ENCODE data around the gene CECR2.

Gene CECR2

DNA sequence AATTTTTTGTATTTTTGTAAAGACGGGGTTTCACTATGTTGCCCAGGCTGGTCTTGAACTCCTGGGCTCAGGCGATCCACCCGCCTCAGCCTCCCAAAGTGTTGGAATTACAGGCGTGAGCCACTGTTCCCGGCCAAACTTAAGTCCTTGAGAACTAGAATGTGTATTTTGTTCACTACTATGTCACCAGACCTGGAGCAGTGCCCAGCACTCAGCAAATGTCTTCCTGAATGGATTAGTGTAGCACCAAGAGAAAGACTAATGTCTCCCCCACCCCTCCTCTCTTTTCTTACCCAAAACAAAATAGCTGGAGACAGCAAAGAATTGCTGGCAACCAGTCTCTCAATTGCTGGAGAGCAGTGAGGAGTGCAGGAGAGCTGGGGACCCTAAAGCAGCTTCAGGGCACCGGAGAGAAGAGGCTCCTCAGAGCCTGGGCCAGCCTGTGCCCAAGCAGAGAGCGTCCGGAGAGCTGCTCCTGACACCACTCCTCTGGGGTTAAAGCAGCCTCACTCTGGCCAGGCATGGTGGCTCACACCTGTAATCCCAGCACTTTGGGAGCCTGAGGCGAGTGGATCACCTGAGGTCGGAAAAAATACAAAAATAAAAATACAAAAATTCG, 209.0 kb downstream of the CECR2 start:
- no peak for DNase-seq

DNA sequence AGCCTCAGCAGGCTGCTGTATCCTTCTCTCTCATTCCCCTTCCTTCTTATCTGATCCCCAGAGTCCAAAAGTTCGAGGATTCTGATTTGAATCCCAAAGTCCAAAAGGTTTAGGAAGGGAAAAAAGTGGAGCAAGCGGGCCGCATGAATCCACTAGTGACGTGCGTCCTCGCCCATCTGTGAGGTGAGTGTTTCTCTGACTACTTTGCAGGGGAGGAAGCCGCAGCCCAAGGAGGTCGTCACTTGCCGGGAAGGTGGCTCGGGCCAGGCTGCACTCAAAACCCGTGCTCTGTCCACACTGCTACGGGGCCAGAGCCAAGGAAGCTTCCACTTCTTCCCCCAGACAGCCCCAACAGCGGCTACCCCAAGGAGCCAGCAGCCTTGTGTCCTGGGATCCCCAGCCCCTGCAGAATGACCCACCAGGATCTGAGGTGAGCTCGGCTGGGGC, 210.3 kb downstream of the CECR2 start:
- DNase-seq, result no peak

DNA sequence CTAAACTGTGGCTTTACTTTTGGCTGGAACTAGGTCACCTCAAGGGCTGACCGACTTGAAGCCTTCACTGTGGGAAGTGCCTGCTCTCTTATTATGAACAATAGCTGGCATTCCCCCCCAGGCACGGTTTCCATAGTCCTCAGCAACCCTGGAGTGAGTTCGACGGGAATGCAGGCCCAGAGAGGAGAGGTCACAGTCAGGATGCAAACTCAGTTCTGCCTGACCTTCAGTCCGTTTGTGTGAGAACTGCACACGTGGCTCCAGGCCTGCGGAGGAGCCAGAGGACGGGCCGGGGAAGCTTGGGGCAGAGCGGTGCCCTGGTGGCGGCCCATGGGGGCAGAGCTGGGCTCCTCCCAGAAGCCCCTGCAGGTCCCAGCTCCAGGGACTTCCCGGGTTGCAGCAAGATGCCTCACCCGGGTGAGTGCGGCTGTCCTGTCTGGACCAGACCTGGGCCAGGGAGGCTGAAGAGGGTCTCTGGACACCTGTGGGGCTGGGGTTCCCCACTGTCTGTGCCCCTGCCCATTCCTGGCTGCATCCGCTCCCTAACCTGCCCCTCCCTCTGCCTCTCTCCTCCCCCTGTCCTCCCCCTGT, 211.3 kb downstream of the CECR2 start:
- DNase-seq, result no peak

DNA sequence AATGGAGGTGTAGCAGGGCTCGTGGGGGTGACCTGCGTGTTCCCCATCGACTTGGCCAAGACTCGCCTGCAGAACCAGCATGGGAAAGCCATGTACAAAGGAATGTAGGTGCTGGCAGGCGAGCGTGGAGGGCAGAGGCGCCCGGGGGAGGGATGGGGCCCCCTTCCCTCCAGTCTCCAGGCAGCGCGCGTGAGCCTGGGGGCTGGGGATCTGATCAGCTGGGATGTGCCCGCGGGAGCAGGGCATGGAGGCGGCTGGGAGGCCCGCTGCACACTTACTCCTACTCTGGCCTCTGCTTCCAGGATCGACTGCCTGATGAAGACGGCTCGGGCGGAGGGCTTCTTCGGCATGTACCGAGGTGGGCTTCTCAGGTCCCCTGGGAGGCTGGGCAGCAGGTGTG, 211.8 kb downstream of the CECR2 start:
- no peak for DNase-seq

DNA sequence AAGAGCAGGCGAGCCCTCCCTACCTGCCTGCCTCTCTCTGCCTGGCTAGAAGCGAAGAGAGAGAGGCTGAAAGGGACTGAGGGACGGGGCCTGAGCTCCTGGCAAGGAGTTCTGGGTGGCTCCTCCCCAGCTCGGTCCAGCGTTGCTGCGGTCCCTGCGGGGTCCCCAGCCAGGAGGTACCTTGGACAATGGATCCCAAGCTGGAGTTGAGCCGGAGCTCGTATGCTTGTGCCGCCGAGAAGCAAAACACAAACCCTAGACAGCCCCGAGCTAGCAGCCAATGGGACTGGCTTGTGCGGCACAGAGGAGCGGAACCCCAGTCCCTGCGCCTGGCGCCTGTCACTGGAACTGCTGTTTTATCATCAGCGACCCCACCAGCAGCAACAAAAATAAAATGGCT, 212.4 kb downstream of the CECR2 start:
- DNase-seq, result no peak

DNA sequence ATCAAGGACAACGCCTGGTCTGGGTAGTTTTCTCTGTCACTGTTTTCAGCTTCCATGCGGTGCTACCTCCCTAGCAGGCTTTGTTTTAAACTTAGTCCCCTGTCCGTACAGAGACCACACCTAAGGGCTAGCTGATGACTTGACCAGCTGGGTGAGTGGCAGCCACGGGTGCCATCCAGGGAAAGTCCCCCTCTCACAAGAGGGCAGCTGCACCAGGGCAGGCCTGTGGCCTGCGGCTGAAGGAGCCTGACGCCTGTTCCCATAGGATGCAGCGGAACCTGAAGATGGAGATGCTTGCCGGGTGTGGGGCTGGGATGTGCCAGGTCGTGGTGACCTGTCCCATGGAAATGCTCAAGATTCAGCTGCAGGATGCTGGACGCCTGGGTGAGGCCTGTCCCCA, 213.9 kb downstream of the CECR2 start:
- DNase-seq, result no peak

DNA sequence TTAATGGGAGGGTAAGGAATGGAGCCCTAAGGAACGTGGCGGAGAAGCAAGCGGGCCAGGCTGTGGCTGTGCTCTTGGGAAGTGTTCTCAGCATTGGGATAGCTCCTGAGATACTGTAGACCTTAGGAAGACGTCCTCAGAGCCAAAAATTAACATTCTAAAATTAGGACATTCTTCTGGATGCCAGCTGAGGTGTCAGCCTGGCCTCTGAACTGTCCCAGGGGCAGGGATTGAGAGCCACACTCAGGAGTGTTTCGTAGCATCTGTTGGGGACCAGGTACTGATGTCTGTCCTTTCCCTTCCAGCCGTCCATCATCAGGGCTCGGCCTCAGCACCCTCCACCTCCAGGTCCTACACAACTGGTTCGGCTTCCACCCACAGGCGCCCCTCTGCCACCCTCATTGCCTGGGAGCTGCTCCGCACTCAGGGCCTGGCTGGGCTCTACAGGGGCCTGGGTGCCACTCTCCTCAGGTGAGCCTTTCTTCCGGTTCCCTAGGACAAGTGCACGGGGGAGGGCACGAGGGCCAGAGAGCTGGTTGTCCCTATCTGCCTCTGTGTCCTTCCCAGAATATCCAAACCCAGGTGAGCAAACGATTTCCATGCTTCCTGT, 217.7 kb downstream of the CECR2 start:
- DNase-seq, result no peak

DNA sequence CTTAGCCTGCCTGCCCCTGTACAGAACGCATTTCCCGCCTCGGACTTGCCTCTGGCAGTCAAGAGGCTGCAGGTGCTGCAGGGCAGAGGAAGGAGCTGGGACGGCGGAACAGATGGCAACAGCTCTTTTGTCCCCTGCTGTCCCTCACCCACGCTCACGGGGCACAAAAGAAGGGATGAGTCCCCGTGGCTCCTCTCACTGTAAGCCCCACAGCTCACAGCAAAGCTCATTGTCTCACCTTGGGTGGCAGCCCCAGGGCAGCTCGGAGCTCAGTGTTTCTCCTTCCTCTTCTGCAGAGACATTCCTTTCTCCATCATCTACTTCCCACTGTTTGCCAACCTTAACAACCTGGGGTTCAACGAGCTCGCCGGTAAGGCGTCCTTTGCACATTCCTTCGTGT, 218.4 kb downstream of the CECR2 start:
- no peak for DNase-seq

DNA sequence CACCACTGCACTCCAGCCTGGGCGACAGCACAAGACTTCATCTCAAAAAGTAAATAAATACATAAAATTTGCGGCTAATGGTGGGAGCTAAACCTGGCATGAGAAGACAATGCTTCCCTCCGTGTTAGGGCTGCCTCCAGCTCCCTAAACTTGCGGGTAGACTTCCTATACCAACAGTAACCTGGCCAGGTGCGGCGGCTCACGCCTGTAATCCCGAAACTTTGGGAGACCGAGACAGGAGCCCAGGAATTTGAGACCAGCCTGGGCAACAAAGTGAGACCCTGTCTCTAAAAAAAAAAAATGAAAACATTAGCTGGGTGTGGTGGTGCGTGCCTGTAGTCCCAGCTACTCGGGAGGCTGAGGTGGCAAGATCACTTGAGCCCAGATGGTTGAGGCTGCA, 219.3 kb downstream of the CECR2 start:
- DNase-seq, result no peak

DNA sequence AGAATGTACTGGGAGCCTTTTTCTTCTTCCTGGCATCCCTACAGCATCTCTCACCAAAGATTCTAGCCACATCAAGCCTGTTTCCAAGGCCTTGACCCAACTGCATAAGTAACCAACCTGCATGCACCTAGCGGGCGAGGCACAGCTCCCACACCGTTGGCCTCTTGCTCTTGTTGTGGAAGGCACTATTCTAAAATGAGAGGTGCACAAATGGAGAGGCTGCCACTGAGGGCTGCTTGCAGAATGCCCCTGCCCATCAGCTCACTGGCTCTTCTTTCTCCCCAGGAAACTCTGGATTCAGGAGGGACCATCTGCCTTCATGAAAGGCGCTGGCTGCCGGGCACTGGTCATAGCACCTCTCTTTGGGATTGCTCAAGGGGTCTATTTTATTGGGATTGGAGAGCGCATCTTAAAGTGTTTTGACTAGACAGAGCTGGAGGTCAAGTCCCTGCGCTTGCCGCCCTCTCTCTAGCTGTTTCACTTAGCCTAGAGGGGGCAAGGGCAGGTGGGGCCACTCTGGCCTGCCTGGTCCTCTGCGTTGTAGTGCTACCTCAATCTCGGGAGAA, 220.6 kb downstream of the CECR2 start:
- DNase-seq, result no peak

DNA sequence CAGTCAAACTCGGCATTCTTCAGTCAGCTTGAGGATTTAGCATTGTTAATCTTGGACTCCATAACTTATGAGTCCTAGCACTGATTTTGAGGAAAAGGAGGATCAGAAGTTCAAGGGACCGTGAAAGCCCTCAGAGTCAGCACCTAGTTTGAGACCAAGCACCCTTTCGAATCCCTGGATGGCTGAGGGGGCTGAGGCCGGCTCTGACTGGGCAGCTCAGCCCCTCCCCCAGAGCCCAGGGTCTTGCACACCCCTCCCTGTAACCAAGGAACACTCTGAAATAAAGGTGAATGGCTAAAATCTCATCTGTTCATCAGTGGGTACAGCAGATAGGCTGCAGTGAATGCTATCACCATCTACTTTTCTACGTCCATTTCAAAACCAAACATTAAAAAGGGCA, 221.3 kb downstream of the CECR2 start:
- no peak for DNase-seq

DNA sequence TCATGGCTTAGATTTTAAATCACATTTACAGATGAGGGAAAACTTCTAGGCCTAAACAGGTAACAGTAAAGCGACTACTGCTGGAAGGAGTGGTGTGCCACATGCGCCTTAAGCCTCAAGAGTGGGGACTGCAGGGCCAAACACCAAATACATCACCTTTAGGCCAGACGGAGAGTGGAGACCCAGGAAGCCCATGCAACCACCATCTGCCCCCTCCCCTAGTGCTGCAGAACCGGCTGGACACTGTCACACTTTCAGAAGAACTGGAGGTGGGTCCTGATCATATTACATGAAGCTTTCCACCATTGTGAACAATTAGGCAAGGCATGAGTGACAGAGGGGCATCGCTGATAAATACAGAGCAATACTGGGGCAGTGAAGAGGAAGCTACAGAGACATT, 222.9 kb downstream of the CECR2 start:
- no peak for DNase-seq

DNA sequence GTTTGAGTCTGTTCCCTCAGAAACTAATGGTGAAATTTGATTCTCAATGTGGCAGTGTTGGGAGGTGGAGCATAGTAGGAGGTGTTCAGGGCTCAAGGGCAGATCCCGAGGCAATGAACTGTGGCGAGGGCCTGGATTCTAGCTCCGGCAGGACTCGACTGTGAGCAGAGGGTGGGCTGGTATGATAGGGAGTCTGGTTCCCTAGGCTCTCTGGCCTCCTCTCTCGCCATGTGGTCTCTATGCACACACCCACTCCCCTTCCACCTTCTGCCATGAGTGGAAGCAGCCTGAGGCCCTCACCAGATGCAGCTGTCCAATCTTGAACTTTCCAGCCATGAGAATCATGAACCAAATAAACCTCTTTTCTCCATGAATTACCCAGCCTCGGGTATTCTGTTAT, 227.0 kb downstream of the CECR2 start:
- no peak for DNase-seq

DNA sequence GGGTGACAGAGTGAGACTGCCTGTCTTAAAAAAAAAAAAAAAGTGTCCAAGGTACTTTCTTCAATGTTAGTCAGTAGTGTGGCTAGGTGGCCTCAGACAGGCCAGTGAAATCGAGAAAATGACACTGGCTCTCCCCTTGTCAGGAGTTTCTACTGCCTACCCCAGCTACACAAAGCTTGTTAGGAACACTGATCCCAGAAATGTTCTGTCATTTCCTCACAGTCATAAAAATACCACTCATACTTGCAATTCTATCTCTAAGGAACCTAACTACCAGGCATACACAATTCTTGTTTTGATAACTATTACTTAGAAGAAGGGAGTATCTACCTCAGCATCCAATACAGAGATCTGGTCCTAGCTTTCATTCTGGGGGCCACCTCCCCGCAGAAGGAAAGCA, 228.0 kb downstream of the CECR2 start:
- no peak for DNase-seq

DNA sequence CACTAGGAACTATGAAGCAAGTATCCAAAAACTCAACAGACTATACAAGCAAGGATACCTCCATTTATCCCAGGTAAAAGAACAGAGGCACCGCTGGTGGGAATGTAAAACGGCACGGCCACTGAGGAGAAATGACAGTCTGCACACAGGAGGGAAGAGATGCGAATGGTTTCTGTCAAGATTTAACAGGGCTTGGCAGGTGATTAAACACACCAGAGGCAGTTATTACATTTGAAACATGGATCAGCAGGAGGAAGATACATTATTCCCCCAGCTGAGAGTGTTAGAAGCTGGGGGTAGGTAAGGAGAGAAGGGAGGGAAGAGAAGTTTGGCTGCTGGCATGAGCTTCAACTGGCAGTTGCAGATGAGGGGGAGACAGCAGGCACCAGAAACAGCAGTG, 229.1 kb downstream of the CECR2 start:
- DNase-seq, result no peak

DNA sequence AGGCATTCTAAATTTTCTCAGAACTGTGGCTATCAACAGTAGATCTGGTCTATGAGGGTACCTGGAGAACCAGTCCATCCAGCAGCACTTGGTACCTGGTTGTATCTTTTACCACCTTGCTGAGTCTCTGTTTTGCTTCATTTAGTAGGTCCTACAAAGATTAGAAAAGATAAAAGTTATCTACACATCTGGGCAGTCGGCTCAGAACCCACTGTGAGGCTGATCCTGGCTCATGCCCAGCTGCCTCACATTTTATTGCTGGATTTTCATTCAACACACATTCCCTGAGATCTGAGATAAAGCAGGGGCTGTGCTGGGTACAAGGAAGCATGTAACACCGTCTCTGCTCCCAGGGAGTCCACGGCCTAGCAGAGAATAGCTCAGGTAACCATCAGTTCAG, 231.8 kb downstream of the CECR2 start:
- DNase-seq, result no peak

DNA sequence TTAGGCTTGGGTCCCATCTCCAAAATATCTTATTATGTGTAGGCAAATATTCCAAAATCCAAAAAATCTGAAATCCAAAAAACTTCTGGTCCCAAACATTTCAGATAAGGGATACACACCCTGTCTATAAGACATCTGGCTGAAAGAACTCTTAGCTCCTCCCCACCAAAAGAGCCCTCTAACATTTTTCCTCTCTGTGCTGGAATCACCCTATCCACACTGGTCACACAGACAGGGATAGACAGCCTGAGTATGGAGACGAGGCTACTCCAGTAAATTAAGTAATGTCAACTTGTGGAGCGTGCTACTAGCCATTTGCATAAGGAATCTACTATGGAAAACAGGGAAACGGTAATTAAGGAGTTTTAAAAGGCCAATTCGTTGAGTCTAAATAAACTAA, 234.4 kb downstream of the CECR2 start:
- DNase-seq, result no peak

DNA sequence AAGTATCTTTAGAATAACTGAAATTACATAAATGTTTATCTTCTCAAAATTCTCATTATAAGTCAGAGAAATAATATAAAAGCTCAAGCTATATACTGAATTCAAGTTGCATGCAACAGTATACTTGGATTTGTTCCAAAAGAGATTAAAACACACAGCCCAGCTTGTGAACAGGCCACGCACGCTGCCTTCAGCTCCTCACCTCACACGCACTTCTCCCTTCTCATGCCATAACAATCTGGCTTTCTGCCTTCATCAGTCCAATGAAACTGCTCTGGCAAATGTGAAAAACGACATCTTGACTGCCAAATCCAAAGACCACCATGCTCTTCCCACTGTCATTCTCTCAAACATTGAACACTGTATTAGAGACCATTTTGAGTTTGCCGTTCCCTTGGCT, 237.2 kb downstream of the CECR2 start:
- no peak for DNase-seq
